Activated CD4-positive, alpha-beta T cell treated with anti-CD3 and anti-CD28 coated beads, Interleukin-2, amount 10 ng/mL, durations not matched to agents 24 days and 14 days (primary cell): Measurements from ENCODE around the gene RAF1. TPM values are rescaled to one million over a fixed set of nuclear protein-coding genes. Genes with fewer than 3 reads are reported as not detected.
"Not testable (repeated sequence)": the region's sequence is repeated elsewhere in the genome, so short reads cannot be mapped to it uniquely, and the experiment has no call there.

Source experiments
- DNase-seq: peaks from one replicate; pipeline ENCODE4 v3.0.0; 2022
- H3K27ac Mint-ChIP-seq: one replicate; pipeline ENCODE4 v1.8.0; 2022; ENCODE audit warnings: mild to moderate bottlenecking, mixed read lengths
- H3K27me3 Mint-ChIP-seq: one replicate; pipeline ENCODE4 v1.8.0; 2022; ENCODE audit warnings: mixed read lengths
- H3K36me3 Mint-ChIP-seq: one replicate; pipeline ENCODE4 v1.8.0; 2022; ENCODE audit warnings: low read depth, mild to moderate bottlenecking, mixed read lengths
- H3K4me1 Mint-ChIP-seq: one replicate; pipeline ENCODE4 v1.8.0; 2021; ENCODE audit warnings: mixed read lengths
- H3K4me3 Mint-ChIP-seq: one replicate; pipeline ENCODE4 v1.8.0; 2022; ENCODE audit warnings: mild to moderate bottlenecking, moderate library complexity, mixed read lengths
- H3K9me3 Mint-ChIP-seq: one replicate; pipeline ENCODE4 v1.8.0; 2021; ENCODE audit warnings: mixed read lengths
- intact Hi-C: fragments of 100-400 bp; cut with micrococcal nuclease; formaldehyde crosslinking; loops from one replicate; pipeline ENCODE4 v1.15.1; 2023
- total RNA-seq: library from RNA; stranded (reverse); gene quantifications from 2 replicates; pipeline ENCODE4 v1.2.3, GENCODE V29; 2022

RAF1 gene
- total RNA-seq, 1 donor from 2014 or later, result 93.2 TPM

- Mint-ChIP-seq H3K4me1 (no peaks in the 10 kb centered on the region), H3K4me3 (no peak overlapping the region), H3K36me3 (peaks cover 2% of the 10 kb centered on the region), H3K27ac (no peak overlapping the region), H3K27me3 (peaks cover 2% of the 10 kb centered on the region), H3K9me3 (no peaks in the 10 kb centered on the region)
- DNase-seq, result no peak
- intact Hi-C loops, result no loop called here
Observed at GRCh38 chr3:12544652-12545472, 119.1 kb downstream of the RAF1 start.

GRCh38 chr3:12543497-12543896, 120.4 kb downstream of the RAF1 start:
- H3K4me1 Mint-ChIP-seq, H3K27me3 Mint-ChIP-seq, H3K36me3 Mint-ChIP-seq, H3K27ac Mint-ChIP-seq, intact Hi-C loops, H3K9me3 Mint-ChIP-seq, DNase-seq, H3K4me3 Mint-ChIP-seq: not testable (repeated sequence)

- no peaks in the 10 kb centered on the region for H3K4me1 Mint-ChIP-seq
- no peaks in the 10 kb centered on the region for H3K9me3 Mint-ChIP-seq
- H3K4me3 Mint-ChIP-seq, result no peak overlapping the region
- no peak overlapping the region for H3K27ac Mint-ChIP-seq
- DNase-seq, result no peak
- H3K27me3 Mint-ChIP-seq, result no peaks in the 10 kb centered on the region
- H3K36me3 Mint-ChIP-seq, result peaks cover 2% of the 10 kb centered on the region
- intact Hi-C loops, result no loop called here
Observed at GRCh38 chr3:12541625-12542024, 122.3 kb downstream of the RAF1 start.

GRCh38 chr3:12536423-12536822, 127.5 kb downstream of the RAF1 start:
- Mint-ChIP-seq H3K27me3 (no peaks in the 10 kb centered on the region), H3K9me3 (no peaks in the 10 kb centered on the region), H3K4me1 (peaks cover 4% of the 10 kb centered on the region), H3K36me3 (peaks cover 13% of the 10 kb centered on the region), H3K27ac (no peak overlapping the region), H3K4me3 (no peak overlapping the region)
- no peak for DNase-seq
- intact Hi-C loops, result no loop called here

Other genes with a start within 250 kb of the RAF1 start
- 30.5 and 39.3 TPM in 2 replicates for gene TSEN2, start 179.6 kb downstream of the RAF1 start, total RNA-seq
- not detected in 2 replicates for gene MKRN2OS, start 118.6 kb downstream of the RAF1 start, total RNA-seq
- 23.2 and 28.2 TPM in 2 replicates for gene MKRN2, start 107.0 kb downstream of the RAF1 start, total RNA-seq
- not detected in 2 replicates for gene TMEM40, start 95.1 kb upstream of the RAF1 start, total RNA-seq
- 0.71 and 0.75 TPM in 2 replicates for gene CAND2, start 132.6 kb upstream of the RAF1 start, total RNA-seq
- gene RPL32, start 177.4 kb upstream of the RAF1 start, total RNA-seq, result 2,085 and 2,113 TPM in 2 replicates